ENCODE measurements around the gene PLEKHG2.

The PLEKHG2 gene

DNA sequence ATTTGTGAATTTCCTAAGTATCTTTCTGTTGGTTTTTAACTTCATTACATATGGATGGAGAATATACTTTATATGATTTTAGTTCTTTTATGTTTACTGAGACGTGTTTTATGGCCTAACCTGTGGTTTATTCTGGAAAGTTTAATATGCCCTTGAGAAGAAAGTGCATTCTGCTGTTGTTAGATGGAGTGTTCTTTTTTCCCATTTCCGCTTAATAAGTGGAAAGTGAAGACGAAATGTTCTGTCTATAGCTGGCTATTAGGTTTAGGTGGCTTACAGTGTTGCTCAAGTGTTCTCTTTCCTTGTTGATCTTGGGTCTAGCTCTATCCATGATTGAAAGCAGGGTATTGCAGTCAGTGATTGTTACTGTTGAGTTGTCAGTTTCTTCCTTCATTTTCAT lies 50.9 kb downstream of the PLEKHG2 start:
- FAIRE-seq: no peak

GRCh38 chr19:39465956-39466747 lies 53.7 kb downstream of the PLEKHG2 start:
- FAIRE-seq: no peak

DNA sequence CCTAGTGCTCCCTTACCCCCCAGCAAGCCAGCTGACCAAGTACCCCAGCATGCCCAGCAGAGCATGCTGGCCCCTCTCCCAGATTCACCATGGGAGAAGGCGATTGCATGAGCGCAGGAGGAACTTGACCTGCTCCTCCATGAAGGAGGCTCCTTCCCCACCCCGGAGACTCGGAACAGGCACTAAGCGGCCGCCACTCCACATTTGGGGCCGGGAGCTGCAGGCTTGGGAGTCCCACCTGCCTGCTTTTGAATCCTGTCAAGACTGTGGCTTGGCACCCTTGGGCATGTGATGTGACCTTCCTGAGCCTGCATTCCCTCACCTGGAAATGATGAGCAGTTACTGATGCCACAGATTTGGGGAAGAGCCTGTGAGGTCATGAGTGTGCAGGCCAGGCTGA lies 55.5 kb downstream of the PLEKHG2 start:
- FAIRE-seq: no peak

DNA sequence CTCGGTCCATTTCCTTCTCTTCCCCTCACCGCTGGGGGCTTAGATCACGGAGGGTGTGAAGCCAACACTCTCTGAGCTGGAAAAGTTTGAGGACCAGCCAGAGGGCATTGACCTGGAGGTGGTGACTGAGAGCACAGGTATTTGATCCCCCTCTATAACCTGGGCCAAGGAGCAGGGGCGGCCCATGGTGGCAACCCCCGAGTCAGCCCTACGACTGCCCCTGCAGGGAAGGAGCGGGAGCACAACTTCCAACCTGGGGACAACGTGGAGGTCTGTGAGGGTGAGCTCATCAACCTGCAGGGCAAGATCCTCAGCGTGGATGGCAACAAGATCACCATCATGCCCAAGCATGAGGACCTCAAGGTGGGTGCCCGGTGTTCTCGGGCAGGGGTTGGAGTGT lies 56.6 kb downstream of the PLEKHG2 start:
- FAIRE-seq: no peak

- no peak for FAIRE-seq
Measured at GRCh38 chr19:39469567-39469966, 57.1 kb downstream of the PLEKHG2 start.

DNA sequence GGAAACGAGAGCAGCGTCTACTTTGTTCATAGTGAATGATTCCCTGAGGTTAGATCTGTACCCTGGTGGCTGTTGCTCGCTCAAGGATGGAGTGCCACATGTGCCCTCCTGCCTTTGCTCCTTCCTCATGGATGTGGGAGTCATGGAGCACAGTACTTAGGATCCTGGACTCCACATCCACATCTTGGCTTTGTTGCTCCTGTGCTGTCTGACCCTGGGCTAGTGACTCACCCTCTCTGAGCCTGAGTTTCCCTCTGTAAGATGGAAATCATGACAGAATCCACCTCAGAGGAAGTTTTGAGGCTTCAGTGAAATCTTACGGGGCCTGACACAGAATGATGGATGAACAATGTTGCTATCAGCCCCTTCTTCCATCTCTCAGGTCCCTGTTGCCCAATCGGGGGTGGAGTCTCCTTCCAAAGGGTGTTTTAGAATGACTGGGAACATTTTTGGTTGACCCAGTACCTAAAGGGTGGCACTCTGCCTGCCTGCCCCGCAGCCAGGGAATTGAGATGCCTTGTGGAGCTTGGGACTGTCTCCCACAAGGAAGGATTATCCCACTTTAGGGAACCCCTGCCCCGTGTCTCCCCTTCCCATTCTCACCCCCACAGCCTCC lies 58.4 kb downstream of the PLEKHG2 start:
- FAIRE-seq: no peak

DNA sequence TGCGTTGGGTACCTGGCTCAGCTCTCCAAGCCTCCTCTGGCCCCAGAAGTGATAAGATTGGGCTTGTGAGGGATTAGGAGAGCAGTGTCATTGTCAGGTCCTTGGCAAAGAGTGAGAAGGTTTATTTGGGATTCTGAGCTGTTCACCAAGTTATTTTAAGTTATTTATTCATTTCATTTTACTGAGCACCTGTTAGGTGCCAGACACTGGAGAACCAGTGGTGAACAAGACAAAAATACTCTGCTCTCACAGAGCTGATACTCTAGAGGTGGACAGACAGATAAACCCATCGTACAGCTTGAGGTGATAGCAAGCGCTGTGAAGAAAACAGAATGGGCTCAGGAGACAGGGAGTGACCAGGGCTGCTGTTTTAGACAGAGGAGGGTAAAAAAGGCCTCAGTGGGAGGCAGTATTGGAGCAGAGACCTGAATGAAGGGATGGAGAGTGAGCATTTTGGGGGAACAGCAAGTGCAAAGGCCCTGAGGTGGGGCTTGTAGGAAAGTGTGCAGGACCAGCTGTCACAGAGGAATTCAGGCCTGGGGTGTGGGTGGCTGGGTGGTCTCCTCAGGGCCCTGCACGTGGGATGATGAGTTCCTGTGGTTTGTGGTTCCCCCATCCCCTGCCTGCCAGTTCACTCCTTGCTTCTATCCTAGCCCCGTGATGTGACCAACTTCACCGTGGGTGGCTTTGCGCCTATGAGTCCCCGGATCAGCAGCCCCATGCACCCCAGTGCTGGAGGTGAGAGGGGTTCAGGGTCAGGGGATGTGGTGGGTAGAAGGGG lies 59.5 kb downstream of the PLEKHG2 start:
- FAIRE-seq: no peak

- no peak for FAIRE-seq
Measured at GRCh38 chr19:39472746-39473442, 60.4 kb downstream of the PLEKHG2 start.

GRCh38 chr19:39473443-39473960 lies 61.0 kb downstream of the PLEKHG2 start:
- FAIRE-seq: no peak

DNA sequence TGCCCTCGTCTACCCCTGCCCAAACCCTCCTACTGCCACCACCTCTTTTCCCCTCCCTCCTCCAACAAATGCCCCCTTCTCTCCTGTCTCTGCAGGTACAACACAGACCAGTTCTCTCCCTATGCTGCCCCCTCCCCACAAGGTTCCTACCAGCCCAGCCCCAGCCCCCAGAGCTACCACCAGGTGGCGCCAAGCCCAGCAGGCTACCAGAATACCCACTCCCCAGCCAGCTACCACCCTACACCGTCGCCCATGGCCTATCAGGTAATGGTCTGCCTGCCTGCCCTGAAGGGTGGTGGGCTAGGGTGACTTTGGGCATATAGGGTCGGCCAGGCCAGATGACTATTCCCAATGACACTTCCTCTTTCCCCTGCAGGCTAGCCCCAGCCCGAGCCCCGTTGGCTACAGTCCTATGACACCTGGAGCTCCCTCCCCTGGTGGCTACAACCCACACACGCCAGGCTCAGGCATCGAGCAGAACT lies 61.7 kb downstream of the PLEKHG2 start:
- no peak for FAIRE-seq

DNA sequence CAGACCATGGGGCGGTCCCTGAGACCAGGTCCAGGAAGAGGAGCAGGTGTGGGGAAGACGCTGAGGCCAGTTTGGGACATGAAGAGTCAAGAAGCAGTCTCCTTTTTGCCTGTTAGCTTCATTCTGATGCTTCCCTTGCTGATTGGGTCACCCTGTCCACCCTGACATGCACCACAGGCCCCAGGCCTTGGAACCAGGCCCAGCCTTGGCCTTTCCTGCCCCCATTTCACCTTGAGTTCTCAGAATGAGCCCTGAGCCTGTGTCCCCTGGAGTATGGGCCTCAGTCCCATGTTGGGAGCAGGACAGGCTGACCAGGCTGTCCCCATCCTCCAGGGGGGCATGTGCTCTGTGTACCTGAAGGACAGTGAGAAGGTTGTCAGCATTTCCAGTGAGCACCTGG lies 63.3 kb downstream of the PLEKHG2 start:
- FAIRE-seq: no peak

All from A204.1 (cell line).